ENCODE results near the gene MRTFB.

Gene MRTFB

GRCh38 chr16:14315683-14316320 is 244.7 kb downstream of the MRTFB start:
- DNase-seq: no peak

Measured in activated naive CD4-positive, alpha-beta T cell treated with Interleukin-2 at 50 U/mL for 16 hours (primary cell).